Muscle of leg (tissue), 11 donors: Measurements from ENCODE around the gene ACRV1. TPM values are rescaled to one million over a fixed set of nuclear protein-coding genes. Genes with fewer than 3 reads are reported as not detected.

Experiments used
- DNase-seq: peaks from one replicate; pipeline ENCODE4 v3.0.0; 2013
- H3K27ac ChIP-seq: one replicate; pipeline ENCODE4 v1.5.1; 2013; ENCODE audit warnings: mild to moderate bottlenecking, low read length, control low read depth
- H3K27me3 ChIP-seq: one replicate; pipeline ENCODE4 v1.6.1; 2013; ENCODE audit warnings: low read length; ENCODE audit not compliant: control insufficient read depth, insufficient read depth
- H3K36me3 ChIP-seq: one replicate; pipeline ENCODE4 v1.6.1; 2013; ENCODE audit warnings: low read length; ENCODE audit not compliant: control insufficient read depth, insufficient read depth
- H3K4me1 ChIP-seq: one replicate; pipeline ENCODE4 v1.6.1; 2013; ENCODE audit warnings: low read length; ENCODE audit not compliant: control insufficient read depth, insufficient read depth
- H3K4me3 ChIP-seq: one replicate; pipeline ENCODE4 v1.5.1; 2013; ENCODE audit warnings: low read length, control low read depth
- H3K9me3 ChIP-seq: replicated peaks from 2 replicates; pipeline ENCODE4 v1.6.1; 2013; ENCODE audit warnings: low read depth, low read length; ENCODE audit not compliant: control insufficient read depth
- WGBS: methylation state at CpG from one replicate; pipeline ENCODE4 v1.1.5; 2013; ENCODE audit warnings: missing lambda C conversion rate; ENCODE audit not compliant: insufficient coverage; 5-methylcytosine and 5-hydroxymethylcytosine counted together
- polyA plus RNA-seq, 8 donors: library from polyadenylated mRNA; unstranded; fragments of 120-200 nt; gene quantifications; one replicate each; pipeline versions ENCODE4 v1.2.1 to v1.2.3, GENCODE V29; 2013; ENCODE audit warnings: inconsistent platforms in 1 of 8, low replicate concordance in 1 of 8; ENCODE audit not compliant: insufficient read length in 8 of 8, insufficient read depth in 1 of 8
- total RNA-seq: library from RNA; stranded (reverse); fragments of 120-200 nt; gene quantifications from one replicate; pipeline ENCODE4 v1.2.4, GENCODE V29; 2013

Gene ACRV1
- total and polyA plus RNA-seq, 9 donors: 0.26 to 0.78 (median 0.37) TPM; not detected in 1

DNA sequence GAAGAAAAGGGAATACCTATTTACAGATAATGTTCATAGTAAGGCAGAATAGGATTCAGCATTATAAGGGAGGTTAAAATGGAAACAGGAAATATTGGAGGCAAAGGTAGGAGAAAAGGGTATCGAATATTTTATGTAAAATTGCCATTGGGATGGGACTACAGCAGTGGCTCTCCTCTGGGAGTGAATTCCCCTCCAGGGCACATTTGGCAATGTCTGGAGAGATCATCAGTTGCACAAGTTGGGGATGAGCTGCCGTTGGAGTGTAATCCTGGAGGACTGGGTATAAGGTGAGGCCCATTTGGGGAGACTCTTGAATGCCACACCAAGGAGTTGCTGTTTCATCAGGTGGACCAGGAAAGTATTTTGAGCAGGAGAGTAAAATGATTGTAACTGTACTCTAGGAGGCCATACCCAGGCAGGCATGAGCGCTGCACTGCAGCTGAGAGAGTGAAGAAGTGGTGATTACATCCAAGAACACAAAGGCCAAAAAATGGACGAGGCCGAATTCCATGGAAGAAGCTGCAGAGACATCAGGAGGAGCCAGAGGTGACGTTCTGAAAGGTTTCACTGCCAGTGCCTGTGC is 8.7 kb upstream of the ACRV1 start:
- H3K36me3 ChIP-seq: no peaks in the 10 kb centered on the region
- H3K27ac ChIP-seq: no peak overlapping the region
- no peak for DNase-seq
- H3K4me3 ChIP-seq: no peak overlapping the region
- 81% methylated on average over 4 of the region's 6 CpGs for WGBS
- H3K4me1 ChIP-seq: no peaks in the 10 kb centered on the region
- H3K9me3 ChIP-seq: no peaks in the 10 kb centered on the region
- H3K27me3 ChIP-seq: no peaks in the 10 kb centered on the region

GRCh38 chr11:125688632-125689031 is 8.0 kb upstream of the ACRV1 start:
- H3K9me3 ChIP-seq: no peaks in the 10 kb centered on the region
- no peak overlapping the region for H3K27ac ChIP-seq
- H3K27me3 ChIP-seq: no peaks in the 10 kb centered on the region
- 85% methylated on average over 3 of the region's 3 CpGs for WGBS
- H3K4me1 ChIP-seq: no peaks in the 10 kb centered on the region
- no peak overlapping the region for H3K4me3 ChIP-seq
- DNase-seq: no peak
- no peaks in the 10 kb centered on the region for H3K36me3 ChIP-seq

GRCh38 chr11:125688066-125688465 is 7.4 kb upstream of the ACRV1 start:
- Histone ChIP-seq H3K27me3 (no peaks in the 10 kb centered on the region), H3K4me3 (no peak overlapping the region), H3K27ac (no peak overlapping the region), H3K9me3 (no peaks in the 10 kb centered on the region), H3K4me1 (no peaks in the 10 kb centered on the region), H3K36me3 (no peaks in the 10 kb centered on the region)
- no peak for DNase-seq
- 88% methylated on average over 9 of the region's 11 CpGs for WGBS

- 55% methylated on average over 7 of the region's 9 CpGs for WGBS
- DNase-seq: no peak
- Histone ChIP-seq H3K4me1 (no peaks in the 10 kb centered on the region), H3K36me3 (no peaks in the 10 kb centered on the region), H3K27me3 (no peaks in the 10 kb centered on the region), H3K27ac (no peak overlapping the region), H3K9me3 (no peaks in the 10 kb centered on the region), H3K4me3 (no peak overlapping the region)
Measured at GRCh38 chr11:125685228-125685627, 4.6 kb upstream of the ACRV1 start.

GRCh38 chr11:125679837-125680236 is 810 bp downstream of the ACRV1 start:
- WGBS: no CpG with 5 or more reads among the region's 2 CpGs
- Histone ChIP-seq H3K4me3 (no peak overlapping the region), H3K27me3 (no peaks in the 10 kb centered on the region), H3K9me3 (no peaks in the 10 kb centered on the region), H3K36me3 (peaks cover 9% of the 10 kb centered on the region), H3K4me1 (no peaks in the 10 kb centered on the region), H3K27ac (no peak overlapping the region)
- DNase-seq: no peak

DNA sequence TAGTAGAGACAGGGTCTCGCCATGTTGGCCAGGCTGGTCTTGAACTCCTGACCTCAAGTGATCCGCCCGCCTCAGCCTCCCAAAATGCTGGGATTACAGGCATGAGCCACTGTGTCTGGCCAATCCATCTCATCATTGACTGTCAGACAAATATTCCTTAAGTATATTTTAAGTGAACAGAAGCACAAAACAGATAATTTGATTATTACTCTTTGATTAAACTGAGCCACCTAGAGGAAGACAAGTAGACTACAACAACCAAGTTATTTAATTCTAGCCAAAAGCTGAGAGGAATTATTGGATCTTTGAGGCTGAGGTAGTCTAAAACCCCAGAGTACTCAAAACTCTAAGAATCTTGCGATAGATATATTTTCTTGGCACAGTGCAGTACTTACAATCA is 1.2 kb downstream of the ACRV1 start:
- Histone ChIP-seq H3K9me3 (no peaks in the 10 kb centered on the region), H3K27ac (no peak overlapping the region), H3K36me3 (peaks cover 9% of the 10 kb centered on the region), H3K27me3 (no peaks in the 10 kb centered on the region), H3K4me3 (no peak overlapping the region), H3K4me1 (no peaks in the 10 kb centered on the region)
- DNase-seq: no peak
- WGBS: no CpG with 5 or more reads among the region's 4 CpGs

- WGBS: no CpG with 5 or more reads among the region's 2 CpGs
- Histone ChIP-seq H3K36me3 (peaks cover 9% of the 10 kb centered on the region), H3K4me3 (no peak overlapping the region), H3K4me1 (no peaks in the 10 kb centered on the region), H3K9me3 (no peaks in the 10 kb centered on the region), H3K27me3 (no peaks in the 10 kb centered on the region), H3K27ac (no peak overlapping the region)
- DNase-seq: no peak
Measured at GRCh38 chr11:125675196-125675595, 5.5 kb downstream of the ACRV1 start.

DNA sequence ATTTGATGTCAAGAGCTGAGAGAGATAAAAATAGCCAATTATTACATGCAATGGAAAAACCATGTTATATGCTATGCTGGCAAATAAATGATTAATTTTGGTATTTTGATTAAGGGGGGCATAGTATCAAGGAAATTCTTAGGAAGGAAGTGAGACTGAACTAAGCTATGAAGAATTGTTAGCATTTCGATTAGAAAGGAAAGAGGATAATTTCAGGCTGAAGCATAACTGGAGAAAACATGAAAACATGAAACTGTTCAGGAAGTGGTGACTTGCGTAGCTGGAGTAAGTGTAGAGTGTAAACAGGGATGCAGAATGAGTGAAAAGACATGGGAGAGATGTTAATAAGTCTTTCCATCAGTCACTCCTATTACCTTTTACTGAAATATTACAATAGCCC is 6.4 kb downstream of the ACRV1 start:
- H3K27me3 ChIP-seq: no peaks in the 10 kb centered on the region
- H3K4me3 ChIP-seq: no peak overlapping the region
- whole genome bisulfite sequencing: 82% methylated on average over 1 of the region's 2 CpGs
- no peaks in the 10 kb centered on the region for H3K9me3 ChIP-seq
- no peak overlapping the region for H3K27ac ChIP-seq
- DNase-seq: no peak
- peaks cover 9% of the 10 kb centered on the region for H3K36me3 ChIP-seq
- H3K4me1 ChIP-seq: no peaks in the 10 kb centered on the region

DNA sequence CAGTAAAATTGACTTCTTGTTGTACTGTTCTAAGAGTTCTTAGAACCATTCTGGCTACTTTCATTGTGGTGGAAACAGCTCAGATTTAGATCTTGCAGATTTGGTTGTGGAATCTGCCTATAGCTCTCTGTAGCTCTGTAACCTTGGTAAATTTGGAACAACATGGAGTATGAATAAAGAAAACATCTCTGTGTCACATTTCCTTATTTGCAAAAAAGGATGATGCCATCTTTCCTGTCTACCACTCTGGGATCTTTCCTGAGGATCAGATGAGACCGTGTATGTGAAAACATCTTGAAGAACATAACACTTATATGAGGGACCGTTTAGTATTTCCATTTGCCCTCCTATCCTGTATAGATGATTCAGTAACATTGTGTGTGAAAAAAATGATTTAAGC is 9.1 kb downstream of the ACRV1 start:
- WGBS: no CpG with 5 or more reads among the region's 2 CpGs
- no peaks in the 10 kb centered on the region for H3K4me1 ChIP-seq
- no peaks in the 10 kb centered on the region for H3K9me3 ChIP-seq
- DNase-seq: no peak
- H3K36me3 ChIP-seq: no peaks in the 10 kb centered on the region
- no peak overlapping the region for H3K27ac ChIP-seq
- no peaks in the 10 kb centered on the region for H3K27me3 ChIP-seq
- H3K4me3 ChIP-seq: no peak overlapping the region

GRCh38 chr11:125670172-125670571 is 10.5 kb downstream of the ACRV1 start:
- Histone ChIP-seq H3K4me3 (no peak overlapping the region), H3K27me3 (no peaks in the 10 kb centered on the region), H3K9me3 (no peaks in the 10 kb centered on the region), H3K36me3 (no peaks in the 10 kb centered on the region), H3K27ac (no peak overlapping the region), H3K4me1 (no peaks in the 10 kb centered on the region)
- no CpG with 5 or more reads among the region's 1 CpG for WGBS
- DNase-seq: no peak

DNA sequence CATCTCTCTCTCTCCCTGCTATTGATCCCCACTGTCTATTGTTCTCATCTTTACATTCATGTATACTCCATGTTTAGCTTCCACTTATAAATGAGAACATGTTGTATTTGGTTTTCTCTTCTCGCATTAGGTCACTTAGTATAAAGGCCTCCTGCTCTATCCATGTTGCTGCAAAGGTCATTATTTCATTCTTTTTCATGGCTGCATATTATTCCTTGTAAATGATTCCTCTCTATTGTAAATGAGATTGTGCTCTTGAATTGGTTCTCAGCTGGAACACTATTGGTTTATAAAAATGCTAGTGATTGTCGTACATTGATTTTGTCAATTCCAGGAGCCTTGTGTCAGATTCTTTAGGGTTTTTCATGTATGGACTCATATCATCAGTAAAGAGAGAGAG is 13.5 kb downstream of the ACRV1 start:
- H3K9me3 ChIP-seq: no peaks in the 10 kb centered on the region
- H3K4me1 ChIP-seq: no peaks in the 10 kb centered on the region
- H3K27ac ChIP-seq: no peak overlapping the region
- DNase-seq: no peak
- no CpG with 5 or more reads among the region's 2 CpGs for WGBS
- no peaks in the 10 kb centered on the region for H3K27me3 ChIP-seq
- no peaks in the 10 kb centered on the region for H3K36me3 ChIP-seq
- H3K4me3 ChIP-seq: no peak overlapping the region
